GM19023 (cell line): ENCODE results near the gene ASPSCR1.

ENCODE experiments used
- ATAC-seq: cut with Tn5 transposase; IDR thresholded peaks from one replicate; pipeline ENCODE4 v1.9.1; 2021; ENCODE audit warnings: mild to moderate bottlenecking, moderate library complexity; ENCODE audit not compliant: unreplicated experiment

The ASPSCR1 gene, protein sequence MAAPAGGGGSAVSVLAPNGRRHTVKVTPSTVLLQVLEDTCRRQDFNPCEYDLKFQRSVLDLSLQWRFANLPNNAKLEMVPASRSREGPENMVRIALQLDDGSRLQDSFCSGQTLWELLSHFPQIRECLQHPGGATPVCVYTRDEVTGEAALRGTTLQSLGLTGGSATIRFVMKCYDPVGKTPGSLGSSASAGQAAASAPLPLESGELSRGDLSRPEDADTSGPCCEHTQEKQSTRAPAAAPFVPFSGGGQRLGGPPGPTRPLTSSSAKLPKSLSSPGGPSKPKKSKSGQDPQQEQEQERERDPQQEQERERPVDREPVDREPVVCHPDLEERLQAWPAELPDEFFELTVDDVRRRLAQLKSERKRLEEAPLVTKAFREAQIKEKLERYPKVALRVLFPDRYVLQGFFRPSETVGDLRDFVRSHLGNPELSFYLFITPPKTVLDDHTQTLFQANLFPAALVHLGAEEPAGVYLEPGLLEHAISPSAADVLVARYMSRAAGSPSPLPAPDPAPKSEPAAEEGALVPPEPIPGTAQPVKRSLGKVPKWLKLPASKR

GRCh38 chr17:81977211-81977808, at the start of gene ASPSCR1:
ASPSCR1 (plus strand) TSS chr17:81977629; CDS start chr17:81977647, 18 bp downstream.
- peak; percentile 80 for ATAC-seq

DNA sequence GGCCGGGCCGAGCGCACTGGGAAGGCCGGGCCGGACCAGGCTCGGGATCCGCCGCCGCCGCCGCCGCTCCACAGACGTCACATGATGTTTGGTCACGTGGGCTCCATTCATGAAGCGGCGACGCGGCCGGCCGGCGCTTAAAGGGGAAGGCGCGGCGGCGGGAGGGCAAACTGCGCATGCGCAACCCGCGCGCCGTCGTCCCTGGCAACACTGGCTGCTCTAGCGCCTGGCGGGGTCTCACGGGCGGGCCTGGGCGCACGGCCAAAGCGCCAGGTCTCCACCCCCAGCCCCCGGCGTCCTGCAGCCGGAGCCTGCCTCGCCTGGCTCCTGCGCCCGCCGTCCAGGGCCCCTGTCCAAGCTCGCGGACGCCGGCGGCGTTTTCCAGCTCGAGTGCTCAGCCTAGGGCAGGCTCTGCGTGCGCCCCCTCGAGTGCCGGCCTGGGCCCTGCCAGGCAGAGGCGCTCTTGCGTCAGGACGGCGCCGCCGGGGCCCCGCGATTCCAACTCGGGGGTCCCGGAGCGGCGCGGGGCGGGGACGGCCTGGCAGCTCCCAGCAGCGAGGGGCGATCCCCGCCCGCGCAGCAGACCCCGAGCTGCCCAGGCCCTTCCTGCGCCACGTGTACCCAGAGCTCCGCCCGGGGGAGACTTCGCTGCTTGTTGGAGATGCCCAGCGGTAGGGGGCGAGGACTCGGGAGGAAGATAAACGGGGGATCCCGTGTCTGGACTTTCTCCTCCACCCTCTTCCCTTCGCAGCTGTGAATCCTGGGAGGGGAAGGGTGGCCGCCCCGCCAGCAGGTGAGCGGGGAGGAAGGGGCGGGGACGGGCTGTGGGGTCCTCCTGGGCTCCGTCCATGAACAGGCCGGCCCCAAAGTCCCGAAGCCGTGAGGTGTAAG, 49.5 kb upstream of the ASPSCR1 start, which contains the start of gene MAFG:
Gene MAFG (minus strand): TSS at position 83 of the 891 bp plus-strand sequence. CDS start 4,550 bp downstream, outside the sequence.
- peak; percentile 51 for ATAC-seq

DNA sequence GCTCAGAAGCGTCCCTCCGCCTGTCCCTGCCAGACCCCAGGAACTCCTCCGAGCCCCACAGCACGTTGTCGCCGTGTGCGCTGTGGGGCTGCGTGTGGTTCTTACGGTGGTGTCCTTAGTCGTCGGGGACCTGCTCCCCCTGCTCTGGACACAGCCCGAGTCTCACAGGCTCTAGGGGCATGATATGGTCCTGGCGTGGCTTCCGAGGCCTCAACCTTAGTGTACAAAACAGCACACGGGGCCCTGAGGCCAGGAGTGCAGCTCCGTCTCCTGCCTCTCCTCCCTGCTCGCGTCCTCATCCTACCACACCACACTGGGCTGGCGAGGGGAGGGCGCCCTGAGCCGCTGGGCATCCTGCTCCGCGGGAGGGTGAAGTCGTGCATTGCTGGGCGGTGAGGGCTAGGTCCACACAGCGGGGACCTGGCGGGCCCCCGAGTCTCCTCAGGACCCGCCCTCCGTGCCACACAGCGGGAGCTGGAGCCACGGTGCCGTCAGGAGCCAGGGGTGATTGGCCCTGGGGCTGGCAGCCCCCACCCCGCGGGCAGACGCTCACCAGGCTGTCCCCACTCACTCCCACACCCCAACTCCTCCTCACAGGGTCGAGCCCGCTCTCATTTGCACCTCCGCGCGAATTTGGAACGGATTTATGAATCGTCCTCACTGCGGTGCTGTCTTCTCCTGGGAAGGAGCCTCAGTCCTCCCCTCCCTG, 48.7 kb upstream of the ASPSCR1 start:
- ATAC-seq, result no peak

GRCh38 chr17:81929253-81930141, 47.9 kb upstream of the ASPSCR1 start:
- no peak for ATAC-seq

- no peak for ATAC-seq
These were observed 47.0 kb upstream of the ASPSCR1 start for GRCh38 chr17:81930142-81931125.

DNA sequence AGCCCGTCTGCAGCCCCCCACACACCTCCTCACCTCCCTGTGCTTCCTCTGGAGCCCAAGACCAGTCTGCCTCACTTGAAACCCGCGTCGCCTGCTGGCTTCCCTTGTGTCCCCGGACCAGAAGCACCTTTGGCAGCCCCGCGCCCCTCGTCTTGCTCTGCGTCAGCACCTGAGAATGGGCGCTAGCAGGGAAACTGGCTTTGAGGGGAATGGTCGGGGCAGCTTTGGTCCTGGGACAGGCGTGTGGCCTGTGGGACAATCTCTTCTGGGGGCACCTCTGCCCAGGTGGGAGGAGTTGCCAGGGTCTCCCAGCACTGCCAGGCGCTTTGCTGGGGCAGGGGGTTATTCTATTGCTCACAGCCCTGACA, 46.3 kb upstream of the ASPSCR1 start:
- no peak for ATAC-seq

GRCh38 chr17:81931557-81932332, 45.7 kb upstream of the ASPSCR1 start:
- no peak for ATAC-seq

GRCh38 chr17:81932333-81932983, 45.0 kb upstream of the ASPSCR1 start:
- no peak for ATAC-seq

GRCh38 chr17:81933178-81933699, 44.2 kb upstream of the ASPSCR1 start:
- ATAC-seq, result no peak

- no peak for ATAC-seq
These were observed 43.2 kb upstream of the ASPSCR1 start for GRCh38 chr17:81934098-81934757.

- no peak for ATAC-seq
These were observed 42.4 kb upstream of the ASPSCR1 start for GRCh38 chr17:81934850-81935708.

DNA sequence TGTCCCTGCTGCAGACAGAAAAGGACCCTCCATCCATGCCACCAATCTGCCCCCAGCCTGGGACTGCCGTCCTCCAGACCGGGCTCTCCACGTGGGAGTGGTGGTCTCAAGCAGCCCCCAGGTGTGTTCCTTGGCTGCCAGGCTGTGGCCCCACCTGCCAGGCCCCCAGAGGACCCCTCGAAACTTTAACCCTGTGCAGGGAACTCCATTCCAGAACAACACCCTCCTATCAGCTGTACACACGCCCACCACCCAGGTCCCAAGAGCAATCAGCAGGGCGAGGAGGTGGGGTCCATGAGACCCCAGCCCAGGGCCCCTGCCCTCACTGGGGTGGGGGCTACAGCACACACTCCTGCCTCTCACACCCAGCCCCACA, 41.7 kb upstream of the ASPSCR1 start:
- ATAC-seq, result no peak

DNA sequence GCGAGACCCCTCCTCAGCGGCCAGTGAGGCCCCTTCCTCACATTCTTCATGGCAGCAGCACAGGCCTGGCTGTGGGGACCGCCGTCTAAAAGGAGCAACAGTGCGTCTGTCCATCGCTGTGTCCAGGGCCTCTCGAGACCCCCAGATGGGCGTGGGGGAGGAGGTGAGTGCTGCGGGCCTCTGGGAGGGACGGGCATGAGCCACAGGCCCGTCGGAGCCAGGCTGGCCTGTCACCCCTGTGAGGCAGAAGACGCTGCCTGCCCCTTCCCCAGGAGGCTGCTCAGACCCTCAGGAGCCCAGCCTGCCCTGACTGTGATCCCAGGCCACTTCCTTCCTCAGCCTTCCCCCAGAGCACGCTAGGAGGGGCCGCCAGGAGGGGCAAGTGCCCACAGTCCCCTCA, 38.2 kb upstream of the ASPSCR1 start:
- no peak for ATAC-seq

GRCh38 chr17:81939881-81940385, 37.5 kb upstream of the ASPSCR1 start:
- no peak for ATAC-seq
